Brain microvascular endothelial cell (primary cell): ENCODE results near the gene MYOZ3.
A peak's percentile ranks its signal among the peaks of the same experiment; 100 is the strongest.

Source experiments
- DNase-seq: peaks from one replicate; pipeline ENCODE4 v3.0.0-alpha.2; 2020
- H3K27ac ChIP-seq: fragments of 250-450 bp; sonication (Bioruptor Pico); 2 replicates; pipeline ENCODE4 v1.5.1; 2020; ENCODE audit warnings: mild to moderate bottlenecking, moderate library complexity
- H3K27me3 ChIP-seq: fragments of 250-450 bp; sonication (Bioruptor Pico); replicated peaks from 2 replicates; pipeline ENCODE4 v1.5.1; 2020; ENCODE audit warnings: mild to moderate bottlenecking
- H3K36me3 ChIP-seq: fragments of 250-450 bp; sonication (Bioruptor Pico); replicated peaks from 2 replicates; pipeline ENCODE4 v1.5.1; 2020; ENCODE audit warnings: mild to moderate bottlenecking
- H3K4me3 ChIP-seq: 2 replicates; pipeline ENCODE4 v1.5.1; 2011; ENCODE audit warnings: low read depth, mild to moderate bottlenecking, control low read depth, low read length, moderate library complexity
- in situ Hi-C: cut with HindIII; loops from 2 replicates; pipeline ENCODE4 v1.10.0; 2017; ENCODE audit warnings: low sequenced_read_pairs, low pct_ligation_motif_present
- TF ChIP-seq, protein P1 (sequence below): IDR thresholded peaks from 2 replicates; pipeline ENCODE4 v1.5.1; 2011; ENCODE audit warnings: low read depth, mild to moderate bottlenecking, moderate library complexity, low read length, control low read depth, inconsistent platforms; ENCODE audit errors: missing control alignments

Gene MYOZ3

DNA sequence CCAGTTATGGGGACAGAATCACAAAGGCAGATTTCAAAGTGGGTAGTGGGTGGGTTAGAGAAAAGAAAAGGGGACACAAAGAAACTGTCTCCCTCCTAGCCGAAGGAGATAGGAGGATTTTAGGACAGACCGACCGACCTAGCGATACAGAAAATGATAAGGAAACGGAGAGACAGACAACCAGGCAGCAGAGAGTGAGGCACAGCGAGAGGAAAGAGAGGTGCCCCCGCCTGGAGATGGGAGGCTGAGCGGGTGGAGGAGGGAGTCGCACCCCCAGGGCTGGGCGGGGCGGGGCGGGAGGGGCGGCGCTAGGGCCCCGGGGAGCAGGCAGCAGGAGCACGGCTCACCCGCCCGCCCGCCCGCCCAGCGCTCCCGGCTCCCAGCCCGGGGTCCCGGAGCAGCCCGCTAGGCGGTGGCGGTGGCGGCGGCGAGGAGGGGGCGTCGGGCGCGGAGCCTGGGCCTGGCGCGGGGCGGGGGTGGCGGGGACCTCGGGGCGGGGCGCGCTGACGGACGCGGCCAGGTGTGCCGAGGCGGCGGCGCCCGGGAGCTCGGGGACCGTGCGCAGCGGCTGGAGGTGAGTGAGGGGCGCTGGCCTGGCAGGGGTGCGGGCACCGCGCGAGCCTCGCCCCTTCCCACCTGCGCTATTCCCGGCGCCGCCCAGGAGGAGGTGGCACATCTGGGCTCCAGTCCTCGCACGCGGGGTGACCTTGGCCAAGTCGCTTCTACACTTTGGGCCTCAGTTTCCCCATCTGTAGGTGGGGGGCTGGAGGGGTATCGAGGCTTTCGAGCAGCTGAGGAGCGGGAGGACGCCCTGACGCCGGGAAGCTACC lies 36.5 kb upstream of the MYOZ3 start:
- no peak overlapping the region for H3K27ac ChIP-seq
- peak overlapping the region; percentile 55 for H3K4me3 ChIP-seq
- no peak for DNase-seq
- TF ChIP-seq, protein P1, sequence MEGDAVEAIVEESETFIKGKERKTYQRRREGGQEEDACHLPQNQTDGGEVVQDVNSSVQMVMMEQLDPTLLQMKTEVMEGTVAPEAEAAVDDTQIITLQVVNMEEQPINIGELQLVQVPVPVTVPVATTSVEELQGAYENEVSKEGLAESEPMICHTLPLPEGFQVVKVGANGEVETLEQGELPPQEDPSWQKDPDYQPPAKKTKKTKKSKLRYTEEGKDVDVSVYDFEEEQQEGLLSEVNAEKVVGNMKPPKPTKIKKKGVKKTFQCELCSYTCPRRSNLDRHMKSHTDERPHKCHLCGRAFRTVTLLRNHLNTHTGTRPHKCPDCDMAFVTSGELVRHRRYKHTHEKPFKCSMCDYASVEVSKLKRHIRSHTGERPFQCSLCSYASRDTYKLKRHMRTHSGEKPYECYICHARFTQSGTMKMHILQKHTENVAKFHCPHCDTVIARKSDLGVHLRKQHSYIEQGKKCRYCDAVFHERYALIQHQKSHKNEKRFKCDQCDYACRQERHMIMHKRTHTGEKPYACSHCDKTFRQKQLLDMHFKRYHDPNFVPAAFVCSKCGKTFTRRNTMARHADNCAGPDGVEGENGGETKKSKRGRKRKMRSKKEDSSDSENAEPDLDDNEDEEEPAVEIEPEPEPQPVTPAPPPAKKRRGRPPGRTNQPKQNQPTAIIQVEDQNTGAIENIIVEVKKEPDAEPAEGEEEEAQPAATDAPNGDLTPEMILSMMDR, result no peak
- no peaks in the 10 kb centered on the region for H3K27me3 ChIP-seq
- no peaks in the 10 kb centered on the region for H3K36me3 ChIP-seq
- in situ Hi-C loops, result no loop called here

DNA sequence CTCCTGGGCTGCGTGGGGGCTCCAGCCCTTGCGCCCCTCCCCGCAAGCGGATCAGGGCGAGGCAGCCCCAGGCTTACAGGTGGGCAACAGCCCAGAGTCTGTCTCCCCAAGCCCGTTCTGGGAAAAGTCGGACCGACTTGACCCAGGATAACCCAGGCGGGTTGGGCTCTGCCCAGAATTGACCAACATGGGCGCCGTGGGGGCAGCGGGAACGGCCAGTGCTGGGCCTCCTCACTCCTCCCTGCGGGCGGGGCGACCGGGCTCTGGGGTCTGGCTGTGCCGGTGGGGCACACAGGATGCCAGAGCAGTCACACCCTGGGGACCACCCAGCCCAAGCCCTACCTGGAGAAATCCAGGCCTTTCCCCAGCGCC lies 35.9 kb upstream of the MYOZ3 start:
- no peak for DNase-seq
- Histone ChIP-seq H3K36me3 (no peaks in the 10 kb centered on the region), H3K27me3 (no peaks in the 10 kb centered on the region), H3K27ac (no peak overlapping the region), H3K4me3 (peak overlapping the region; percentile 55)
- TF ChIP-seq, protein P1, result no peak
- in situ Hi-C loops, result no loop called here

DNA sequence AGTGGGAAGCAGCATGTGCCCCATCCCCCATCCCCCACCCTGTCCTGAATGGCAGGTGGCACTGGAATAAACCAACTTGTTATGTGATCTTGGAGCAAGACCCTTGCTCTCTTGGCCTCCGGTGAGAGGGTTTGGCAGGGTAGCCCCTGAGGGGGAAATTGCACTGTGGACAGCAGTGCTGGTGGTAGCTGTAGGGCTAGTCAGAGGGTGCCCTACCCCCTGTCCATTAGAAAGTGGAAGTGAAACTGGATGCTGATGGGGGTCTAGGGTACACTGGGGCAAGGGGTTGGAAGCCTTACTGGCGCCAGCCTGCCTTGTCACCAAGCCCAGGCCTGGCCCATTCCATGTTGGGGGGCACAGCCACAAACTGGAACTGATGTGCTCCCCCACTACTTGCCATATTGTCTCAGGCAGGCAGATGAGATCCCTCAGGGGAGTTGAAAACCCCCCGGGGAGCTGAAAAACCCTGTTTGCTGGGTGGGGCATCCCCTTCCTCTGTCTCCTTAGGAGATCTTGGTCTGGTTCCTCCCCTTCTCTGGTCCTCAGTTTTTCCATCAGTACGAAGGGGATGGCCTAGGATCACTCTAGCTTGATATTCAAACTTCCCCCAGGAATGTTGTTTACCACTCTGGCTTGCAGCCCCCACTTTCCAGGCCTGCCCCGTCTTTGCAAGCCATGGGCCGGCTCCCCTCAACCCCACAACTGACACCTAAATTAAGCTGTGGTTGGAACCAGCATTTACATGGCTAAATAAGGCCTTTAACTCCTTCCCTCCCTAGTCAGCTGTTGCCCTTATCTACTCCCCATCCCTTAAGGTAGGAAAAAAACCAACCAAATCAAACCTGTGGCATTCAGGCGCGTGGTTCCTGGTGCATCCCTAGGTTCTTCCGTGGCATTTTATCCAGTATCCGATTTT lies 35.0 kb upstream of the MYOZ3 start:
- DNase-seq, result no peak
- in situ Hi-C loops, result no loop called here
- Histone ChIP-seq H3K36me3 (no peaks in the 10 kb centered on the region), H3K27me3 (no peaks in the 10 kb centered on the region), H3K4me3 (peak overlapping the region; percentile 55), H3K27ac (no peak overlapping the region)
- TF ChIP-seq, protein P1, result no peak

DNA sequence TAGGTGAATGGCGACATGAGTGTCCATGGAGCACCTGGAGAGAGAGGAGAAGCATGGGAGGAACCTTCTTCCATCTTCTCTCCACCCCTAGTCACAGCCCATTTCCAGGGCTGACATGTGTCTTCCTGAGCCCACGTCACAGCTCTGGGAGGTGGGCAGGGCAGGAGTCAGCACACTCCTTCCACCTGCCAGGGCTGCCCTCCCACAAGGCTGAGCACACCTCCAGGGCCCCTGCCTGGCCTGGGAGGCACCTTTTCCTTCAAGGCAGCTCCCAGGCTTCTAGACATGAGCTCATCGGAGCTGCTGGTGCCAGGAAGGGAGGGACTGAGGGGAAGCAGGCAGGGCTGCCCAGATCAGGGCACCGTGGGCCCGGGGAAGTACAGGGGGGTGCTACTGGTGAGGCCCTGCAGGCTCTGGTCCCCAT lies 34.2 kb upstream of the MYOZ3 start:
- in situ Hi-C loops, result no loop called here
- no peaks in the 10 kb centered on the region for H3K36me3 ChIP-seq
- H3K27ac ChIP-seq, result no peak overlapping the region
- TF ChIP-seq, protein P1, result no peak
- H3K27me3 ChIP-seq, result no peaks in the 10 kb centered on the region
- DNase-seq, result no peak
- no peak overlapping the region for H3K4me3 ChIP-seq

DNA sequence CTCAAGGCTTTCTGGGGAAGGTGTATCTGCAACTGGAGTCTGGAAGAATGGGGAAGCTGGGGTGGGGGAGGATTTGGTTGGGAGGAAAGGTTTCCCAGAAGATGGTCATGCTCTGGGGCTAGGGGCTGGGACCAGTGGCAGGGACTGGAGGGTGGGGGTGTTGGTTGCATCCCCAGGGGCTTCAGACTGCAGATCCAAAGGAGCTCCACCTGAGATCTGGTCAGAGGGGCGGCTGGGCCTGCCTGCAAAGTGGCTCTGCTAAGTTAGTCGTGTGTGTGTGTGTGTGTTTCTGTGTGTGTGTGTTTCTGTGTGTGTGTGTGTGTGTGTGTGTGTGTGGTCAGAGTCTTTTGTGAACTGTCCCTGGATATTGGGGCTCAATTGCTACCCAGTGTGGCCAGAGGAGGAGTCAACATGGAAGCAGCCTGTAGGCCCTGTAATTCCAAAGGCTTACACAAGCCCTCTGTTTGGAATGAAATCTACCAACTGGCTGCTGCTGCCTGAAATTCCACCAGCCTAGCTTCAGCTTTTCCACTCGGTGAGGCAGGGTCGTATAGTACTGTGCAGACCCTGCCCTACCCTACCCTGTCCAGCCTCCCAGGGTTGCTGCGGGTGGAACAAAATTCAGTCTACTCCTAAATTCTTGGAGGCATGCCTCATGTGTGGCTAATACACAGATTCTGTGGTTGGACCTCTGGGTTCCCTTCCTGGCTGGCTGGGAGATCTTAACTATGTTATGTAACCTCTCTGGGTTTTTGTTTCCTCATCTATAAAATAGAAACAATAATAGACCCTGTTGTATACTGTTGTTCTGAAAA lies 33.1 kb upstream of the MYOZ3 start:
- in situ Hi-C loops, result no loop called here
- no peak for DNase-seq
- Histone ChIP-seq H3K36me3 (no peaks in the 10 kb centered on the region), H3K27ac (no peak overlapping the region), H3K4me3 (no peak overlapping the region), H3K27me3 (no peaks in the 10 kb centered on the region)
- TF ChIP-seq, protein P1, result no peak
